HCT116 (cell line): ENCODE measurements around the gene CUL5. TPM values are rescaled to one million over a fixed set of nuclear protein-coding genes. Genes with fewer than 3 reads are reported as not detected.

ENCODE experiments used
- ATAC-seq: fragments of 200-7000 bp; cut with Tn5 transposase; 2 replicates; pipeline ENCODE4 v1.9.1; 2020; ENCODE audit warnings: mild to moderate bottlenecking, moderate library complexity
- BruUV-seq: library from RNA; stranded (reverse); fragments of 400-500 nt; replicated peaks from 2 replicates; lab custom pipeline; 2021; lab: Mats Ljungman, UMichigan
- CTCF ChIA-PET: fragments of 300-600 bp; sonication (Branson Sonifier 250); formaldehyde crosslinking; loops from one replicate; lab custom pipeline; 2021; ENCODE audit warnings: antibody characterized with exemption; lab: Charles Lee
- POLR2A ChIA-PET: fragments of 300-600, 350-600 bp; sonication (Branson Sonifier 250); formaldehyde crosslinking; loops from one replicate; lab custom pipeline; 2021; ENCODE audit warnings: antibody characterized with exemption; lab: Charles Lee
- RAD21 ChIA-PET, 2 experiments: fragments of 300-600 bp; sonication (Branson Sonifier 250); formaldehyde crosslinking; loops; one replicate each; lab custom pipeline; 2023; ENCODE audit warnings: low total read pairs in 2 of 2; ENCODE audit not compliant: uncharacterized antibody in 2 of 2, unreplicated experiment in 2 of 2, low non-redundant PET in 1 of 2; lab: Charles Lee
- DNase-seq: peaks from one replicate; pipeline ENCODE4 v3.0.0-alpha.2; 2010; ENCODE audit warnings: low read depth, low spot score
- H2AFZ ChIP-seq: fragments of 200-600 bp; shearing (Covaris generic), sonication (generic); 2 replicates; pipeline ENCODE4 v1.6.1; 2017; ENCODE audit warnings: low read depth, mixed run types, mixed read lengths, antibody characterized with exemption, low read length; ENCODE audit not compliant: poor library complexity, severe bottlenecking
- H3K27ac ChIP-seq: 2 replicates; pipeline ENCODE4 v1.5.1; 2012; ENCODE audit warnings: low read depth, low read length
- H3K27me3 ChIP-seq: fragments of 200-600 bp; sonication (generic); 2 replicates; pipeline ENCODE4 v1.6.1; 2016; ENCODE audit warnings: mixed run types, low read length, mixed read lengths; ENCODE audit not compliant: insufficient read depth
- H3K36me3 ChIP-seq, 2 experiments: fragments of 200-500 bp in 1 of 2; fragments of 200-600 bp in 1 of 2; sonication (Bioruptor generic) in 1 of 2; sonication (generic) in 1 of 2; 2 replicates each; pipeline versions ENCODE4 v1.5.1 to v1.6.1; 2014 to 2016; ENCODE audit warnings: low read length in 2 of 2, inconsistent platforms in 1 of 2, mixed read lengths in 1 of 2, mixed run types in 1 of 2; ENCODE audit not compliant: insufficient read depth in 2 of 2, control insufficient read depth in 1 of 2
- H3K4me1 ChIP-seq, 2 experiments: fragments of 200-600 bp in 1 of 2; sonication (generic) in 1 of 2; 2 replicates each; pipeline versions ENCODE4 v1.5.1 to v1.6.1; 2012 to 2017; ENCODE audit warnings: low read length in 2 of 2, inconsistent platforms in 1 of 2, mild to moderate bottlenecking in 1 of 2, mixed read lengths in 1 of 2, mixed run types in 1 of 2, moderate library complexity in 1 of 2; ENCODE audit not compliant: insufficient read depth in 2 of 2, control insufficient read depth in 1 of 2
- H3K4me2 ChIP-seq: fragments of 200-600 bp; sonication (generic); 2 replicates; pipeline ENCODE4 v1.6.1; 2017; ENCODE audit warnings: mixed run types, low read length, mixed read lengths
- H3K4me3 ChIP-seq, 2 experiments: fragments of 200-600 bp in 1 of 2; sonication (generic) in 1 of 2; replicated peaks in 1 of 2; 2 replicates each; pipeline ENCODE4 v1.5.1; 2011 to 2016; ENCODE audit warnings: low read length in 2 of 2, control low read depth in 1 of 2, low read depth in 1 of 2, mild to moderate bottlenecking in 1 of 2, mixed read lengths in 1 of 2, mixed run types in 1 of 2
- H3K79me2 ChIP-seq: fragments of 200-600 bp; sonication (generic); 2 replicates; pipeline ENCODE4 v1.6.1; 2017; ENCODE audit warnings: mild to moderate bottlenecking, mixed run types, low read length, moderate library complexity, mixed read lengths; ENCODE audit not compliant: insufficient read depth
- H3K9ac ChIP-seq: fragments of 200-600 bp; sonication (generic); 2 replicates; pipeline ENCODE4 v1.6.1; 2016; ENCODE audit warnings: low read length, mixed read lengths
- H3K9me2 ChIP-seq: fragments of 200-600 bp; sonication (generic), shearing (Covaris generic); 2 replicates; pipeline ENCODE4 v1.6.1; 2017; ENCODE audit warnings: mixed run types, mild to moderate bottlenecking, moderate library complexity; ENCODE audit not compliant: insufficient read depth
- H3K9me3 ChIP-seq, 2 experiments: fragments of 200-500 bp in 1 of 2; fragments of 200-600 bp in 1 of 2; sonication (Bioruptor generic) in 1 of 2; sonication (generic) in 1 of 2; 2 replicates each; pipeline ENCODE4 v1.6.1; 2014 to 2017; ENCODE audit warnings: low read length in 2 of 2, mixed read lengths in 2 of 2, inconsistent platforms in 1 of 2, low read depth in 1 of 2, mild to moderate bottlenecking in 1 of 2, mixed run types in 1 of 2, moderate library complexity in 1 of 2; ENCODE audit not compliant: control insufficient read depth in 1 of 2, insufficient read depth in 1 of 2
- H4K20me1 ChIP-seq: fragments of 200-600 bp; sonication (generic), shearing (Covaris generic); 2 replicates; pipeline ENCODE4 v1.6.1; 2017; ENCODE audit warnings: mixed run types, mild to moderate bottlenecking, moderate library complexity; ENCODE audit not compliant: insufficient read depth
- EZH2phosphoT487 ChIP-seq: fragments of 200-600 bp; IDR thresholded peaks from 2 replicates; pipeline ENCODE4 v1.6.1; 2018; ENCODE audit warnings: antibody characterized with exemption, borderline replicate concordance
- POLR2A ChIP-seq: IDR thresholded peaks from 2 replicates; pipeline ENCODE4 v1.7.0; 2011; ENCODE audit warnings: borderline replicate concordance; ENCODE audit not compliant: insufficient read depth, insufficient read length; ENCODE audit errors: extremely low read depth
- POLR2AphosphoS5 ChIP-seq: IDR thresholded peaks from 2 replicates; pipeline ENCODE4 v1.6.1; 2011; ENCODE audit warnings: mild to moderate bottlenecking, low read depth, low read length, moderate library complexity
- REST ChIP-seq: IDR thresholded peaks from 2 replicates; pipeline ENCODE4 v1.6.1; 2012; ENCODE audit warnings: low read depth
- SRF ChIP-seq: IDR thresholded peaks from 2 replicates; pipeline ENCODE4 v1.6.1; 2012; ENCODE audit warnings: low read depth
- ZBTB33 ChIP-seq: IDR thresholded peaks from 2 replicates; pipeline ENCODE4 v1.6.1; 2011; ENCODE audit warnings: mild to moderate bottlenecking, low read length, moderate library complexity; ENCODE audit not compliant: insufficient replicate concordance; ENCODE audit errors: extremely low read depth
- intact Hi-C: fragments of 100-400 bp; cut with micrococcal nuclease; formaldehyde crosslinking; loops from 2 replicates; pipeline ENCODE4 v1.10.0; 2022
- total RNA-seq: library from RNA; stranded (reverse); gene quantifications from one replicate; pipeline ENCODE4 v1.2.1, GENCODE V29; 2021; ENCODE audit not compliant: unreplicated experiment

CUL5 gene
- total RNA-seq, 1 experiment from 2014 or later = 41.9 TPM

- Histone ChIP-seq H3K9ac (no peak overlapping the region), H3K27ac (no peak overlapping the region), H4K20me1 (no peaks in the 10 kb centered on the region), H3K9me3 (no peaks in the 10 kb centered on the region; a peak in 1 of 4 replicates), H3K36me3 (peaks cover 10 to 11% of the 10 kb centered on the region in 2 experiments; a peak in 3 of 4 replicates), H3K79me2 (no peaks in the 10 kb centered on the region), H3K9me2 (no peaks in the 10 kb centered on the region), H3K27me3 (no peaks in the 10 kb centered on the region)
- CTCF ChIA-PET = no interaction called here
- RAD21 ChIA-PET = no interaction called here
- no TSS peak for BruUV-seq
- DNase-seq (no peak), ATAC-seq (no peak)
- POLR2A ChIA-PET = no interaction called here
- no peak for TF ChIP-seq ZBTB33
- TF ChIP-seq, all 23 proteins: peak for 0
- intact Hi-C loops = no loop called here
- H3K4me3 ChIP-seq = no peak overlapping the region
- no peak overlapping the region for H2AFZ ChIP-seq
- no peak overlapping the region for H3K4me2 ChIP-seq
- no peaks in the 10 kb centered on the region for H3K4me1 ChIP-seq
Observed at GRCh38 chr11:108069947-108070346, 61.2 kb downstream of the CUL5 start.

- POLR2A ChIA-PET = no interaction called here
- Histone ChIP-seq H3K9me3 (no peaks in the 10 kb centered on the region), H3K27me3 (no peaks in the 10 kb centered on the region), H3K9me2 (no peaks in the 10 kb centered on the region), H3K4me1 (no peaks in the 10 kb centered on the region), H4K20me1 (no peaks in the 10 kb centered on the region; the same call in 1 of the 2 replicates), H3K79me2 (no peaks in the 10 kb centered on the region), H3K9ac (no peak overlapping the region), H3K4me3 (no peak overlapping the region), H3K4me2 (no peak overlapping the region), H2AFZ (no peak overlapping the region), H3K36me3 (0 out of 4 replicates have a peak, but pooled peaks cover 4 to 5% of the 10 kb centered on the region in 2 experiments), H3K27ac (no peak overlapping the region)
- no peak for ATAC-seq
- TF ChIP-seq REST = no peak
- no peak for TF ChIP-seq SRF
- TF ChIP-seq EZH2phosphoT487 = no peak
- TF ChIP-seq POLR2A = no peak
- TF ChIP-seq POLR2AphosphoS5 = no peak
- BruUV-seq = no TSS peak
- intact Hi-C loops = loop anchor here (5.0 kb wide), 1 partner anchor 43 kb away; no protein-coding TSS in a partner anchor
- no peak for DNase-seq
- RAD21 ChIA-PET = no interaction called here
- CTCF ChIA-PET = no interaction called here
Observed at GRCh38 chr11:108084811-108085210, 76.1 kb downstream of the CUL5 start.
